DND-41 (cell line): ENCODE data around the gene LAMC1.

ENCODE experiments used
- CTCF ChIP-seq: IDR thresholded peaks from 2 replicates; pipeline ENCODE4 v1.5.1; 2012; ENCODE audit warnings: borderline replicate concordance, low read length, moderate library complexity, mild to moderate bottlenecking; ENCODE audit not compliant: poor library complexity, severe bottlenecking; ENCODE audit errors: extremely low read depth
- EZH2 ChIP-seq: IDR thresholded peaks from 3 replicates; pipeline ENCODE4 v1.6.1; 2012; ENCODE audit warnings: borderline replicate concordance, low read depth, mild to moderate bottlenecking, moderate library complexity, low read length, inconsistent platforms; ENCODE audit not compliant: severe bottlenecking

GRCh38 chr1:183070923-183071618 lies 47.9 kb downstream of the LAMC1 start:
- TF ChIP-seq CTCF, result no peak
- TF ChIP-seq EZH2, result no peak
